Measurements from ENCODE around the gene SYNJ2BP.

The SYNJ2BP gene

DNA sequence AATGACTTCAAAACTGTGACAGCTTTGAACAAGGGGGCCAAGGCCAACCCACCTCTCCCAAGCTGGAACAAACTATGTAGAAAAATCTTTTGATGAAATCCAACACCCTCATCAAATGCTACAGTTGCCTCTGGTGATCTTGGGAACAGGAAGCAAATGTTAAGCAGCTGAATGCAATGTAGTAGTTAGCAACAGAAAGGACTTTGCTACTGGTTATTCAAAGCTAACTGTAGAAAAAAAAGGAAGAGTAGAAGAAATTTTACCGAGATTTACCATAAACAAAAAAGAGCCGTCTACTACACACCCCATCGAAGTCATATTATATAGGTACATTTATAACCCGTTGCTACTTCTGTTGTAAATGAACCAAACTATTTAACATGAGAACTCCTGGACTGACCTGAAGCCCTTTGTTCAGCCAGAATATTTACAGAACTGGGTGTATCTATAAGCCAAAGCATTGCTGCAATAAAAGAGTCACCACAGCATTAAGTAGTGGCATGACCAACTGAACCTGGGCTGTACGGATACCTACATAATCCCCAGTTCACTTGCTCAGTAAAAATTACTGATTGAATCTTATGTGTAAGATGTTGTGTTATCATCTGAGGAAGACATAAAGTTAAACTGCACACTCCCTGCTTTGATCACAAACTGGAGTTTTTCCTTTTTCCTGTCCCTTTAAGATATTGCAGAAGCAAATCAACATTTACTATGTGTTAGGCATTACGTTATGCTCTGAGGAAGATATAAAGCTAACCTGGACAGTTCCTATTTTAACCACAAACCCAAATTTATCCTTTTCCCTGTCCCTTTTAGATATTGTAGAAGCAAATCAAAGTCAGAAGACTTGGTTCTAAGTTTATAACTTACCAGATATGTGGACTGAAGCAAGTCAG lies 25.1 kb downstream of the SYNJ2BP start:
- DNase-seq: no peak

DNA sequence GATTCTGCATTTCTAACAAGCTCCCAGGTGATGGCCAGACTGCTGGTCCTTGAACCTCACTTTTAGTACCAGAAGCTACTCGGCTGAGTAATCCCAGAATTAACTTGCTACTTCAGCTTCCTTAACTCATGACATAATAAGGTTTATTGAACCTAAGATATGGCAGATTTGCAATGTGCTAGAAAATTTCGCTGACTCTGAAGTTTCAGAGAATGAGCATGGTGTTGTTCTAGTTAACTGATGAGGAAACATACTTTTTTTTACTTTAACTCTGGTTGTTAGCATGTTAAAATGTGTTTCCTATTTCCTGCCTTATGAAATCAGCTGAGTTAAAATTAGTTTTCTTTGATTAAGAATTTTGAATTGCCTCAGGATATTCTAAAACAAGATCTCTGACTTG lies 34.4 kb downstream of the SYNJ2BP start:
- DNase-seq: no peak

DNA sequence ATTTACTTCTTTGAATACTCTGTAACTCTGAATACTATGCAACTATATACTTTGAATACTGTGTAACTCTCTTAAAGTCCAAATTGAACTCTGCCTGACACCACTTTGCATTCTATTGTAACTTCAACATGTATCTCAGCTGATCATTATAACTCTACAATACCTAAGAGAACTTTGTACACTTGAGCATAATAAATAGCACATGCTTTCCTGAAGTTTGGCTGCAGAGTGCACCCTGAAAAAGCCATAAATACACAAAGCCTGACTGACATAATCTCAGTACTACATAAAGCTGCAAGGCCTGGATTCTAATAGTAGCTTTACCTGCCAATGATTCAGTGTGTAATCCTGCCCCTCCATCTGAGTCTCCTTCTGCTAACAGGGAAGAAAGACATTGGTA lies 36.1 kb downstream of the SYNJ2BP start:
- DNase-seq: no peak

DNA sequence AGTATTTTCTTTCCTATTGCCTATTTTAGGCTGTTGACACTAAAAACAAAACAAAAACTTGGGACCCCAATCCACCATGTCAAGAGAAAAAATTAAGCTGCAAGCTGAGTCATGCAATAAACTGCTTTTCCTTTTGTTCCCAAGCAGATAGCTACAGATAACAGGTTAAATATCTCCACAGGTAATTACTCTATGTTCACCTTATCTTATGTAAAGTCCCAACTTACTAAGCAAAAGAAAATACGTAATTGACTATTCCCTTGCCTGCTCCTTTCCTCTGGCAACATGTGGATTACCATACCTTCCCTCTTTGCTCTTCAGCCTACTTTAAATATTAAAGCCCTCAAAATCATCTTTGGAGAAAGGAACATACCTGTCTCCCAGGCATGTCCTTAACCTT lies 38.2 kb downstream of the SYNJ2BP start:
- no peak for DNase-seq
